Endothelial cell of umbilical vein (primary cell): ENCODE measurements around the gene LARP1. TPM values are rescaled to one million over a fixed set of nuclear protein-coding genes. Genes with fewer than 3 reads are reported as not detected.

Source experiments
- BruUV-seq: library from RNA; stranded (reverse); fragments of 400-500 nt; replicated peaks from 2 replicates; lab custom pipeline; 2021; lab: Mats Ljungman, UMichigan
- CTCF ChIA-PET: fragments of 300-600, 350-600 bp; sonication (Branson Sonifier 250); formaldehyde crosslinking; loops from one replicate; lab custom pipeline; 2021; ENCODE audit warnings: antibody characterized with exemption, inconsistent platforms; lab: Charles Lee
- POLR2A ChIA-PET: fragments of 300-600, 350-600 bp; sonication (Branson Sonifier 250); formaldehyde crosslinking; loops from one replicate; lab custom pipeline; 2021; ENCODE audit warnings: antibody characterized with exemption, inconsistent platforms; lab: Charles Lee
- DNase-seq: peaks from one replicate; pipeline ENCODE4 v3.0.0-alpha.2; 2011; ENCODE audit warnings: low read depth, low spot score
- FAIRE-seq: peaks from 2 replicates; lab custom pipeline; 2011; peaks lifted over from hg19 to GRCh38; lab: Jason Lieb, UNC
- H2AFZ ChIP-seq: 2 replicates; pipeline ENCODE4 v1.6.0; 2012; ENCODE audit warnings: low read depth, low read length, control low read depth, inconsistent platforms
- H3K27ac ChIP-seq: 2 replicates; pipeline ENCODE4 v1.5.1; 2011; ENCODE audit warnings: low read depth, mild to moderate bottlenecking, control low read depth, low read length, moderate library complexity; ENCODE audit not compliant: insufficient read depth
- H3K27me3 ChIP-seq, 2 experiments: 2 replicates each; pipeline versions ENCODE4 v1.6.0 to v1.6.1; 2011; ENCODE audit warnings: low read length in 2 of 2, mixed read lengths in 1 of 2; ENCODE audit not compliant: control insufficient read depth in 2 of 2, insufficient read depth in 2 of 2
- H3K36me3 ChIP-seq, 2 experiments: 2 replicates in 1 of 2; 3 replicates in 1 of 2; pipeline ENCODE4 v1.5.1; 2011; ENCODE audit warnings: low read length in 2 of 2, mild to moderate bottlenecking in 1 of 2, moderate library complexity in 1 of 2; ENCODE audit not compliant: control insufficient read depth in 2 of 2, insufficient read depth in 2 of 2; ENCODE audit errors: extremely low read depth in 1 of 2
- H3K4me1 ChIP-seq: 3 replicates; pipeline ENCODE4 v1.5.1; 2011; ENCODE audit warnings: mild to moderate bottlenecking, low read length; ENCODE audit not compliant: control insufficient read depth, insufficient read depth; ENCODE audit errors: extremely low read depth
- H3K4me2 ChIP-seq: 2 replicates; pipeline ENCODE4 v1.6.1; 2011; ENCODE audit warnings: low read length, control low read depth, mixed read lengths; ENCODE audit not compliant: insufficient read depth
- H3K4me3 ChIP-seq, 3 experiments: fragments of 200-600 bp in 1 of 3; sonication (generic), shearing (Covaris generic) in 1 of 3; replicated peaks in 1 of 3; 2 replicates each; pipeline ENCODE4 v1.5.1; 2011 to 2016; ENCODE audit warnings: control low read depth in 3 of 3, low read length in 3 of 3, mild to moderate bottlenecking in 2 of 3, inconsistent platforms in 1 of 3, low read depth in 1 of 3, moderate library complexity in 1 of 3; ENCODE audit not compliant: insufficient read depth in 1 of 3
- H3K79me2 ChIP-seq: 2 replicates; pipeline ENCODE4 v1.6.0; 2012; ENCODE audit warnings: low read length, inconsistent platforms; ENCODE audit not compliant: control insufficient read depth, insufficient read depth
- H3K9ac ChIP-seq: replicated peaks from 2 replicates; pipeline ENCODE3; 2011; ENCODE audit warnings: low read length, control low read depth; ENCODE audit not compliant: insufficient read depth; ENCODE audit errors: extremely low read depth
- H3K9me1 ChIP-seq: replicated peaks from 3 replicates; pipeline ENCODE4 v1.6.0; 2011; ENCODE audit warnings: mild to moderate bottlenecking, low read length; ENCODE audit not compliant: control insufficient read depth, insufficient read depth; ENCODE audit errors: extremely low read depth
- H3K9me3 ChIP-seq: replicated peaks from 2 replicates; pipeline ENCODE4 v1.5.1; 2012; ENCODE audit warnings: low read length, inconsistent platforms; ENCODE audit not compliant: control insufficient read depth, insufficient read depth
- H4K20me1 ChIP-seq: replicated peaks from 2 replicates; pipeline ENCODE3; 2011; ENCODE audit warnings: mild to moderate bottlenecking, low read length; ENCODE audit not compliant: control insufficient read depth, insufficient read depth; ENCODE audit errors: extremely low read depth
- EZH2 ChIP-seq: IDR thresholded peaks from 2 replicates; pipeline ENCODE4 v1.6.1; 2012; ENCODE audit warnings: borderline replicate concordance, low read depth, mild to moderate bottlenecking, moderate library complexity, low read length, inconsistent platforms; ENCODE audit not compliant: severe bottlenecking
- FOS ChIP-seq: IDR thresholded peaks from 2 replicates; pipeline ENCODE4 v1.6.1; 2011; ENCODE audit warnings: mild to moderate bottlenecking, low read length, moderate library complexity, borderline replicate concordance; ENCODE audit not compliant: insufficient read depth
- JUN ChIP-seq: IDR thresholded peaks from 2 replicates; pipeline ENCODE4 v1.6.1; 2011; ENCODE audit warnings: borderline replicate concordance, low read depth; ENCODE audit not compliant: insufficient read length, insufficient read depth
- MYC ChIP-seq: IDR thresholded peaks from one replicate; pipeline ENCODE4 v1.6.1; 2011; ENCODE audit warnings: mild to moderate bottlenecking, low read depth, low read length
- POLR2A ChIP-seq: IDR thresholded peaks from 2 replicates; pipeline ENCODE4 v1.6.1; 2012; ENCODE audit warnings: low read depth, mild to moderate bottlenecking, control low read depth, low read length
- POLR2AphosphoS5 ChIP-seq: IDR thresholded peaks from 2 replicates; pipeline ENCODE4 v1.6.1; 2012; ENCODE audit warnings: low read depth, mild to moderate bottlenecking, control low read depth, low read length, moderate library complexity; ENCODE audit not compliant: insufficient read depth
- dilution Hi-C: fragments of 300-500 bp; cut with MboI; formaldehyde crosslinking; loops from one replicate; pipeline ENCODE4 v1.15.0; 2019; ENCODE audit warnings: low sequenced_read_pairs; ENCODE audit not compliant: extremely low pct_ligation_motif_present
- intact Hi-C: fragments of 100-400 bp; cut with micrococcal nuclease; formaldehyde crosslinking; loops from one replicate; pipeline ENCODE4 v1.10.0; 2022
- polyA plus RNA-seq, 4 experiments: library from polyadenylated mRNA; depleted of rRNA in 3 of 4; stranded (reverse) in 3 of 4; unstranded in 1 of 4; fragments of >200 nt; gene quantifications; 2 replicates each; pipeline versions ENCODE4 v1.2.1 to v1.2.3, GENCODE V29; 2011 to 2012; ENCODE audit warnings: missing spikeins in 1 of 4
- total RNA-seq: library from RNA; stranded (reverse); gene quantifications from 2 replicates; pipeline ENCODE4 v1.2.3, GENCODE V29; 2021
- TF ChIP-seq, protein P1 (sequence below), 2 donors: IDR thresholded peaks; 1 replicate in 1 of 2; 2 replicates in 1 of 2; pipeline ENCODE4 v1.5.1; 2011; ENCODE audit warnings: low read length in 2 of 2, mild to moderate bottlenecking in 2 of 2, moderate library complexity in 2 of 2, control low read depth in 1 of 2, inconsistent platforms in 1 of 2, low read depth in 1 of 2; ENCODE audit not compliant: insufficient read depth in 1 of 2; ENCODE audit errors: extremely low read depth in 1 of 2
- TF ChIP-seq, protein P2 (sequence below): IDR thresholded peaks from 2 replicates; pipeline ENCODE4 v1.6.1; 2011; ENCODE audit not compliant: insufficient read depth, insufficient read length

LARP1 gene
- total and polyA plus RNA-seq, 2 donors (not counting 3 experiments of a cell fraction or from before 2014, with no cell fraction given), result 70.4 to 252 TPM

DNA sequence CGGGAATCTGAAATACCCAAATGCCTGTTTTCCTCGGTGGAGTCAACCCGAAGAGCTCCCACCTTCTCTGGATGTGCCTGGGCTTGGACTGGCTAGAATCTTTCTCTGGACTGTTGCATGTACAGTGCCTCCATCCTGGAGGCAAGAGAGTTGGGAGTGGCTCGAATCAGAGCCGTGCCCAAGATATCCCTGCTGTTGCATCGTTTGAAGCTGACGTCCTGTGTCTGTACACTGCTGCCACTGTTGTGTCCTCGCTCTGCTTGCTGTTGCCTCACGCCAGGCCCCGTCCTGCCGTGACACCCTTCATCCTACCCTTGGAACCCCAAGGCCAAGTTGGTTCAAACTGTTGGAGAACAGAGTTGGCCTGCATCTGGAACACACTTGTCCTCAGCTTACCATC, 59.8 kb downstream of the LARP1 start:
- Histone ChIP-seq H3K79me2 (no peaks in the 10 kb centered on the region), H3K9me3 (no peaks in the 10 kb centered on the region), H3K36me3 (peaks cover 18 to 39% of the 10 kb centered on the region in 2 experiments), H3K9ac (no peak overlapping the region), H3K9me1 (no peaks in the 10 kb centered on the region), H4K20me1 (no peaks in the 10 kb centered on the region), H3K4me1 (peaks cover 3% of the 10 kb centered on the region), H3K27me3 (no peaks in the 10 kb centered on the region), H3K4me3 (no peak overlapping the region), H2AFZ (no peak overlapping the region), H3K4me2 (no peak overlapping the region), H3K27ac (no peak overlapping the region)
- no peak for DNase-seq
- TF ChIP-seq FOS (no peak), EZH2 (no peak), MYC (no peak), POLR2A (no peak), POLR2AphosphoS5 (no peak)
- TF ChIP-seq, protein P1, sequence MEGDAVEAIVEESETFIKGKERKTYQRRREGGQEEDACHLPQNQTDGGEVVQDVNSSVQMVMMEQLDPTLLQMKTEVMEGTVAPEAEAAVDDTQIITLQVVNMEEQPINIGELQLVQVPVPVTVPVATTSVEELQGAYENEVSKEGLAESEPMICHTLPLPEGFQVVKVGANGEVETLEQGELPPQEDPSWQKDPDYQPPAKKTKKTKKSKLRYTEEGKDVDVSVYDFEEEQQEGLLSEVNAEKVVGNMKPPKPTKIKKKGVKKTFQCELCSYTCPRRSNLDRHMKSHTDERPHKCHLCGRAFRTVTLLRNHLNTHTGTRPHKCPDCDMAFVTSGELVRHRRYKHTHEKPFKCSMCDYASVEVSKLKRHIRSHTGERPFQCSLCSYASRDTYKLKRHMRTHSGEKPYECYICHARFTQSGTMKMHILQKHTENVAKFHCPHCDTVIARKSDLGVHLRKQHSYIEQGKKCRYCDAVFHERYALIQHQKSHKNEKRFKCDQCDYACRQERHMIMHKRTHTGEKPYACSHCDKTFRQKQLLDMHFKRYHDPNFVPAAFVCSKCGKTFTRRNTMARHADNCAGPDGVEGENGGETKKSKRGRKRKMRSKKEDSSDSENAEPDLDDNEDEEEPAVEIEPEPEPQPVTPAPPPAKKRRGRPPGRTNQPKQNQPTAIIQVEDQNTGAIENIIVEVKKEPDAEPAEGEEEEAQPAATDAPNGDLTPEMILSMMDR (IDR thresholded peaks at IDR 0.05; ENCODE audit: extremely low read depth in 1 of 2, insufficient read depth in 1 of 2, low read depth in 1 of 2, low read length in 2 of 2), result no peak
- BruUV-seq, result no TSS peak
- intact Hi-C loops, result no loop called here
- CTCF ChIA-PET, result no interaction called here
- no peak for FAIRE-seq
- POLR2A ChIA-PET, result no interaction called here
- dilution Hi-C loops, result no loop called here

DNA sequence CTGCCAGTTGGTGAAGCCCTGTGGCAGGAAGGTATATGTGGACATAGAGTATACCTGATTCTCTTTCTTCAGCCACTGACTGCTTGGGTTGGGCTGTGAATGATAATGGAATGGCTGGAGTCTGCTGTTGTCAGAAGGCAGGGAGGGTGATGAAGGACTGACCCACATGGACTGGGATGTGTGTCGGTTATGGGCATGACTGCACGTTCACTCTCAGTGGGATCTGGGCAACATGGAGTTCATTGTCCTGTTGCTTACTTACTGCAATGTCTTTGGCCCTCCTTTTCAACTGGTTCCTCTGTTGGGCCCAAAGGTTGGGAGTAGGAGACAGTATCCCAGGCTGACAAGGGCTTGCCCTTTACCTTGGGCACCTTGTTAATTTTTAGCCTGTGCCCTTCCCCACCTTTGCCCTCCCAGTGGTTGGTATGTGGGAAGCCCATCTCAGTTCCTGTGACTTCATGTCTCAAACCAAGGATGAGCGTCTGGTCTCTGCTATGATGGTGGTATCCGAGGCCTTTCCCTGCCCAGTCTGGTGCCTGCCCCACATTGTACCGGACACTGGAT, 60.6 kb downstream of the LARP1 start:
- no peak overlapping the region for H3K4me2 ChIP-seq
- FAIRE-seq, result no peak
- H3K4me1 ChIP-seq, result peaks cover 3% of the 10 kb centered on the region
- peaks cover 18 to 42% of the 10 kb centered on the region in 2 experiments for H3K36me3 ChIP-seq
- POLR2A ChIA-PET, result no interaction called here
- H3K27me3 ChIP-seq, result no peaks in the 10 kb centered on the region
- intact Hi-C loops (no loop called here), dilution Hi-C loops (no loop called here)
- H3K27ac ChIP-seq, result no peak overlapping the region
- no peaks in the 10 kb centered on the region for H3K9me1 ChIP-seq
- H4K20me1 ChIP-seq, result no peaks in the 10 kb centered on the region
- no peaks in the 10 kb centered on the region for H3K9me3 ChIP-seq
- H3K79me2 ChIP-seq, result no peaks in the 10 kb centered on the region
- CTCF ChIA-PET, result no interaction called here
- no TSS peak for BruUV-seq
- H3K4me3 ChIP-seq, result no peak overlapping the region
- H3K9ac ChIP-seq, result no peak overlapping the region
- DNase-seq, result no peak
- no peak for TF ChIP-seq POLR2A
- TF ChIP-seq, protein P2, sequence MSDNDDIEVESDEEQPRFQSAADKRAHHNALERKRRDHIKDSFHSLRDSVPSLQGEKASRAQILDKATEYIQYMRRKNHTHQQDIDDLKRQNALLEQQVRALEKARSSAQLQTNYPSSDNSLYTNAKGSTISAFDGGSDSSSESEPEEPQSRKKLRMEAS, result no peak
- TF ChIP-seq, protein P1 (IDR thresholded peaks at IDR 0.05; ENCODE audit: extremely low read depth in 1 of 2, insufficient read depth in 1 of 2, low read depth in 1 of 2, low read length in 2 of 2), result no peak
- TF ChIP-seq JUN, result no peak
- TF ChIP-seq POLR2AphosphoS5, result no peak
- TF ChIP-seq MYC, result no peak
- TF ChIP-seq EZH2, result no peak
- no peak for TF ChIP-seq FOS
- H2AFZ ChIP-seq, result no peak overlapping the region
